Dedifferentiated amniotic fluid mesenchymal stem cell (primary cell): ENCODE measurements around the gene CYP2D6.
"Not testable (repeated sequence)": the region's sequence is repeated elsewhere in the genome, so short reads cannot be mapped to it uniquely, and the experiment has no call there.

ENCODE experiments used
- DNase-seq: peaks from one replicate; pipeline ENCODE4 v3.0.0-alpha.2; 2016; ENCODE audit errors: extremely low spot score

CYP2D6 gene

DNA sequence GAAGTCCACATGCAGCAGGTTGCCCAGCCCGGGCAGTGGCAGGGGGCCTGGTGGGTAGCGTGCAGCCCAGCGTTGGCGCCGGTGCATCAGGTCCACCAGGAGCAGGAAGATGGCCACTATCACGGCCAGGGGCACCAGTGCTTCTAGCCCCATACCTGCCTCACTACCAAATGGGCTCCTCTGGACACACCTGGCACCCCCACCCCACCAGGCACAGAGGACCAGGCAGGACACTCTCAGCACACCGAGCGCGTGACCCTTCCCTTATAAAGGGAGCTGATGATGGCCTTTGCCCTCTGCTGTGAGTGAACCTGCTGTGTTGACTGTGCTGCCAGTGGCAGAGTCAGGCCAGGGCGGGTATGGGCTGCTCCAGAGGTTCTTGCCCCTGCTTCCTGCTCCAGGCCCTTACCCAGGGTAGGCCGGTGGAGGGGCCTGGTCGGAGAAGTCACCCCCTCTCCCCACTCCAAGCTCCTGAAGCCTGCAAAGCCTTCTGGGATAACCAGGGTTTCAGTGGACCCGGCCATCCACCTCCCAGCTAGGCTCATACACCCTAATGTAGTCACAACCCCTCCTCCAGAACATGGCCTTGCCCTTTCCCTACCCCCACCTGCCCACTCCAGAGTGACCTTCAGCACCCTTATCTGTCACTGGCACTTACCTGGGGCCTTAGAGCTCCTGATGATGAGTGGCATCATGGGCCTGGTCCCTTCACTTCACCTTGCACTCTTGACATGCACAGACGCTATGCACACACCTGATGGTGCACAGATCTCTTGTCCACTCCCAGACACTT lies at the start of gene CYP2D6:
TSS of gene CYP2D6 (minus strand) at position 172 of the 793 bp plus-strand sequence. CDS start at position 153, 19 bp downstream.
- not testable (repeated sequence) for DNase-seq

DNA sequence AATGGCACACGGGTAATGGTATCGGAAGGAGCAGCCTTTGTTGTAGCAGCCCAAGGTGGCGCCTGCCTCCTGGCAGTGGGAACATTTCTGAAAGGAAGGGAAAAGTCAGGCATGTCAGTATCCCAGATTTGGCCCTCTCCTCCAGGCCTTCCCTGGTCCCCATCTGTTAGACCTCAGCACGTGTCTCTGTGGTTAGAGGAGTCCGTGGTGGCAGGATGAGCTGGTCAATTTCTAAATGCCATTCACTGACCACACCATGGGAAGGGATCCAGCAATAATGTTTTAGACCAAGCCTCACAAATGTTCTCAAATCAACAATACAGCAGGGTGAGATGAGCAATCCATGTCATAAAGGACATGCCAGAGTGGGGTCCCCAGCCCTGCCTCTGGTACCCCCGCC lies 49.0 kb upstream of the CYP2D6 start:
- peak; percentile 82 for DNase-seq

DNA sequence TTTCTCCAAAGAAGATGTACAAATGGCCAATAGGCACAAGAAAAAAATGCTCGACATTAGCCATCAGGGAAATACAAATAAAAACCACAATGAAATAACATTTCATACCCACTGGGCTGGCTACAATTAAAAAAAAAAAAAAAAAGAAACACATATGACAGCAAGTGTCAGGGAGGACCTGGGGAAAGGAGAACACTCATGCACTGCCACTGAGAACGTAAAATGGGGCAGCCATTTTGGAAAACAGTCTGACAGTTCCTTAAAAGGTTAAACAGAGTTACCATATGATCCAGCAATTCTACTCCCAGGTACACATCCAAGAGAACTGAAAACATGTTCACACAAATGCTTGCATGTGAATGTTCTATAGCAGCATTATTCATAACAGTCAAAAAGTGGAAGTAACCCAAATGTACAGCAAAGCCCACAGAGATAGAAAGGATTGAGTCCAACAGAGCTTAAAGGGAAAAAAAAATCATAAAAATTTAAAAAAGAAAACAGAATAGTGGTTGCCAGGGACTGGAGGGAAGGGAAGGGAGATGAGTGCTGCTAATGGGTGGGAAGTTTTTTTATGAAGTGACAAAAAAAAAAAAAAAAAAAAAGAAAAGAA lies 48.4 kb upstream of the CYP2D6 start:
- no peak for DNase-seq

- no peak for DNase-seq
Measured at GRCh38 chr22:42177891-42178336, 47.3 kb upstream of the CYP2D6 start.

DNA sequence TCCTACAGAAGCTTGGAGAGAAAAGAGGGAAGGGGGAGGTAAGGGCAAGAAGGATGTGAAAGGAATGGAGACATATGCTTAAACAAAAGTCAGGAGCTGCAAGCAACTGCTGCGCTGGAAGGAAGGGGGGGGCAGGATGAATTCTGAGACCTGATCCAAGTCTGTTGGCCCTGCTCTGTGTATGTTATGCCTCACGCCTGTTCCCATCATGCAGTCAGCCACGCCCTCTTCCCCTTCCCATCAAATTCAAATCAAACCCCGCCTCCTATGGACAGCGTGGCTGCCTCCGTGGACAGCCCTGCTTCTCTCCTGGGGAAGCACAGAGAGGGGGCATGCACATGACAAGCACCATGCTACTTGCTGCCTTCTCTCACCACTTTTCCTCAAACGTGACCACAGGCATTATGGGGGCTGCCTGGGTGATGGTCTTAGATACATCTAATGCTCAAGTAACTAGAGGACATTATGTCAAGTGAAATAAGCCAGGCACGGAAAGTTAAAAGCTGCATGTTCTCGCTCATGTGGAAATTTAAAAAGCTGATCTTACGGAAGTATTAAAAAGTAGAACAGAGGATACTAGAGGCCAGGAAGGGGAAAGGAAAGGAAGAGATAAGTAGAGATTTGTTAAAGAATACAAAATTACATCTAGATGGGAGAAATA lies 45.8 kb upstream of the CYP2D6 start:
- DNase-seq, result no peak

GRCh38 chr22:42174062-42174461 lies 43.5 kb upstream of the CYP2D6 start:
- no peak for DNase-seq

GRCh38 chr22:42173183-42173926 lies 42.7 kb upstream of the CYP2D6 start:
- no peak for DNase-seq

DNA sequence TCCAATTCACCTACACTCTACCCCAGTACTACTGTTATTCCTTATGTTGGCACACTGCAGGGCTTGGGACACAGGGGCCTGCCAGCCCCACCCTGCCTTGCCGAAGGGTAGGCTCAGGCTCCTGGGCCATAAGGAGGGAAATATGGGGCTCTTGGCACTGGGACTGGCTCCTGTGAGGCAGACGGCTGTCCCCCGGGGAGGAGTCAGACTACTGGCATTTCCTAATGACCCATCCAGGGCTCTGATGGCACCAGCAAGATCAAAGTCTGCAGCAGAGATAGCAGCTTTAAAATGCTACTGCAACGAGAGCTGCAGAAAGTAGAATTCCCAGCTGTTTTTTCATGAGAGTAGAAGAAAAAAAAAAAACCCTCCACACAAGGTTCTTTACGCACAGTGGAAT lies 42.2 kb upstream of the CYP2D6 start:
- DNase-seq, result no peak

DNA sequence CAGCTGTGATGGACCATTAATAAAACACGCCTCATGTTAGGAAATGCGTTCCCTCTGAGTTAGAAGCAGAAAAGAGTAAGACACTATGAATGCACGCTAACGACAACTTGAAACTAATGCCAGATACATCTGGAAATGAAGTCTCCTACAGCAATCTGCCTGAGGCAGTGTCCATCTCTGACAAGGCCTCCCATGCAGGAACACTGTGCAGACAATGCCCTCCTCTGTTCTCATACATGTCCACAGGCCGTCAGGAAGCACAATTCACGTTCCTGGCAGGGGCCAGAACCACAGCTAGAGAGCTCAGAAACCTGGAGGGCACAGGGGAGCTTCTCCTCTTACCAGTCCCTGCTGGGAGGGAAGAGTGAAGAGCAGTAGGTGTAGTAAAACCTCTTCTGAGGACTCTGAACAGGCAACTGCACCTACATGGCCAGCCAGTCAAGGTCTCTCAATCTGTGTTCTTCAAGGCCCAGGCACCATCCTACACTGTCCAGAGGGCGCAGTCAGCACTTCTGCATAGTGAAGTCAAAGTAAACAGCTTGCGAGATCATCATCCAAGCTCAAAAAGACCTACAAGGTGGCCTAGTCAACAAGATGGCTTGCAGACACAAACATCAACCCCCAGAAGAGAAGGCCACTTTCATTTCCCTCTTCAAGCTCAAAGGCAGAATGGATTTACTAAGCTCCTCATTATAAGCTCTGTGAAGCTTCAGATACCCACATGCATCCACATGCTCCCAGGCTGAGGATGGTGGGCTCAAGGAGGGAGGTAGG lies 41.5 kb upstream of the CYP2D6 start:
- no peak for DNase-seq

- DNase-seq, result no peak
Measured at GRCh38 chr22:42171417-42171816, 40.8 kb upstream of the CYP2D6 start.

- no peak for DNase-seq
Measured at GRCh38 chr22:42170946-42171345, 40.3 kb upstream of the CYP2D6 start.

GRCh38 chr22:42169055-42169469 lies 38.5 kb upstream of the CYP2D6 start:
- peak; percentile 46 for DNase-seq

DNA sequence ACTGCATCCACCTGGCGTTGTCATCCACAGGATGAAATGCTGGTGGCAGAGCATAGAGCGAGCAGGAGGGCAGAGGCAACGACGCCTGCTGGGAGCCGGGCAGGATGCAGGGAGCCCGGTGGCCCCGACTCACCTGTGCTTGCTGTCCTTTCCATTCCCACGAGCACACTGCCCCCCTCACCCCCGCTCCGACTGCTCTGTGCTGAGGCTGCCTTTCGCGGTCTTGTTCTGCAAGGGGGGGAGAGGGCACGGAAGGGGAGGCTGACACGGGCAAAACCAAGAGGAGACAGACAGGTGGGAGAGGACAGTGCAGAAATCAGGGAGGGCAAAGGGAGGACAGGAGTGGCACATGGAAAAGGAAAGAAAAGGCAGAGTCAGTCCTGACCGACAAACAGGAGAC lies 37.9 kb upstream of the CYP2D6 start:
- DNase-seq, result no peak

DNA sequence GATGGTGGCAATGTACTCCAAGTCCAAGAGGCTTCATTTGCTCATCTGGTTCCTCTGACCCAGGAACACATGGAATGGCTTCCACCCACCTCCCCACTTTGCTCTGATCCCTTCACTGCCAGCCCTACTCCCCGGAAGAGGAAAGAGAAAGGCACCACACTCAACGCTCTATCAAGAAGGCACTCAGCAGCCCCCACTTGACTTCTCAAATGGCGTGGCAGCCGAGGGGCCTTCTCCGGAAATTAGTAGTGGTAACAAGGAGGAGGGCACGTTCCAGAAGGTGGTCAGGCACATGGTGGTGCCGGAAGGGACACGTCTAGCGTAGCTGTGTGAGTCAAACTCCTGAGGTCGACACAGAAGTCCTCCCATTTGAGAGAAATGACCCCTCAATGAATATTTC lies 36.5 kb upstream of the CYP2D6 start:
- DNase-seq, result no peak

- no peak for DNase-seq
Measured at GRCh38 chr22:42164901-42165300, 34.3 kb upstream of the CYP2D6 start.

DNA sequence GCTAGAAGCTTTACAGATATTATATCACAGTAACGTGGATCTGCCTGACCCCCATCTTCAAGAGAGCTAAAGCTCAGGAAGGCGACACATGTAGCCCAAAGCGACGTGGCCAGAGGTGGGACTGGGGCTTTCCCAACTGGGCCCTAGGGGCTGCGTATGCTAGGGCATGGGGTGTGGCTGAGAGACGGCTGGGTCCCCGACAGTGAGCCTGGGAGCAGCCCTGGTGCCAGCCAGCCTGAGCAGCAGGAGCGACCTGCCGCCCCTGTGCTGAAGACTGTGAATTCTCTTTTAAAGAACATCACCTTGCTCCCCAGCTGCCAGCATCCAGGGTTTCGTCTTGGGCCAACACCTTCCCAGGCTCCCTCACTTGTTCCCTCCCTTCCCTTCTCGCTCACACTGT lies 32.9 kb upstream of the CYP2D6 start:
- DNase-seq, result no peak

GRCh38 chr22:42162728-42163489 lies 32.3 kb upstream of the CYP2D6 start:
- DNase-seq, result no peak

DNA sequence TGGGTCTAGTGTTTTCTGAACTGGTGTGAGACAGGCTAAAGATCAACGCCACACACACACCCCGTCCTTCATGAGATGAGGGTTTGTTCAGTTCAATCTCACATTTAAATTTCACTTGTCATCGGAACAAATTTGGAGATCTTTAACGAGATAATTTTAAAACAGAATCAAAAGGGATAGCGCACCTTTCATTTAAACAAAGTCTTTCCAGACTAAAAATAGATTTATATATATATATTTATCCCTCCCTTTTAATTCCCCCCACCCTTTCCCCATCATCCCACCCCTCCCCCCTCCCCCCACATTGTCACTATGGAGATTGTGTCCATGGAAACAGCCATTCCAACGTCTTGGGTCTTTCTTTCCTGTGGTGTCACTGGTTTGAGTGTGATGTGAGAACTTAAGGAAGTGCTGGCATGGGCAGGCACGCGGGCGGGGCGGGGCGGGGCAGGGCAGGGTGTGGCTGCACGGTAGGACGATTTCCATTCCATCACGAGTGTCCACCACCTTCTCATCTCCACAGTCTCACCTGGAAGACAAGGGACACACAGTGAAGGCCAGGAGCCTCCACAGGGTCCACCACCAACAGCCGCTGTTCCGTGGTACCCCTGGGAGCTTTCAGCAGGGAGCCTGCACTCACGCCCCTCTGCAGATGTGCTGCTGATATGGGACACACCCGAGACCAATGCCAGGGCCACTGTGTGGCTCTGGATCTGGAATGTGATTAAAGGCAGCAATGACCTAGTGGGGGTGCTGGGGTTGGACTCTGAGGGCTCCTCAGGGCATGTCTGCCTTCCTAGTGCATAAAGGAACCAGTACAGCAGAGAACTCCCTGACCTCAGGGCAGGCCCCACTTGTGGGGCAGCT lies 30.5 kb upstream of the CYP2D6 start:
- DNase-seq, result no peak

- DNase-seq, result no peak
Measured at GRCh38 chr22:42160251-42160650, 29.6 kb upstream of the CYP2D6 start.
